Prostate gland (tissue), 2 donors: ENCODE results near the gene ATAD1.

Experiments used
- CTCF ChIP-seq, 4 experiments: fragments of 200-600 bp in 2 of 4; fragments of 450-650 bp in 2 of 4; sonication (generic) in 2 of 4; IDR thresholded peaks; 1 replicate in 3 of 4; 2 replicates in 1 of 4; pipeline ENCODE4 v1.5.1; 2016 to 2019; ENCODE audit warnings: antibody characterized with exemption in 4 of 4, mild to moderate bottlenecking in 2 of 4, moderate library complexity in 2 of 4
- POLR2A ChIP-seq: fragments of 450-650 bp; IDR thresholded peaks from one replicate; pipeline ENCODE4 v1.6.1; 2016; ENCODE audit warnings: antibody characterized with exemption, mild to moderate bottlenecking

- no peak for TF ChIP-seq CTCF (IDR thresholded peaks at IDR 0.05)
- TF ChIP-seq POLR2A = no peak
Observed at GRCh38 chr10:87818505-87819288, 671 bp upstream of the ATAD1 start.
